ENCODE data around the gene PRKCE. TPM values are rescaled to one million over a fixed set of nuclear protein-coding genes. Genes with fewer than 3 reads are reported as not detected.

The PRKCE gene
- total RNA-seq, 1 donor: 12.5 TPM

DNA sequence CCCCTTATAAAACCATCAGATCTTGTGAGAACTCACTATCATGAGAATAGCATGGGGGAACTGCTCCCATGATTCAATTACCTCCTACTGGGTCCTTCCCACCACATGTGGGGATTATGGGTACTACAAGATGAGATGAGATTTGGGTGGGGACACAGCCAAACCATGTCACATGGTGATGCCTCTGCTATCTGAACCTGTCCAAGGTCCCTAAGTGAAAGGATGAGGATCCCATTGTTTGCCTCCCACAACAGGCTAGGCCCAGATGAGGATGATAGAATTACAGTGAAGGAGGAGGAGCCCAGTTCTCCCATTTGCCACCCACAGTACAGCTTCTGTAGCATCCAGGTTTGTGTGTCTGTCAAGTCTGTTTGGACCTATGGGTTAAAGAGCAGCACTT lies 65.4 kb downstream of the PRKCE start:
- no peak for DNase-seq (ENCODE audit: low read depth)
- no peak overlapping the region for H3K4me3 ChIP-seq (ENCODE audit: low read depth, low read length)
- TF ChIP-seq CTCF (IDR thresholded peaks at IDR 0.05; ENCODE audit: insufficient read depth, low read length): no peak

GRCh38 chr2:45720210-45720609 lies 68.7 kb downstream of the PRKCE start:
- TF ChIP-seq CTCF (IDR thresholded peaks at IDR 0.05; ENCODE audit: insufficient read depth, low read length): no peak
- no peak overlapping the region for H3K4me3 ChIP-seq (ENCODE audit: low read depth, low read length)
- no peak for DNase-seq (ENCODE audit: low read depth)

GRCh38 chr2:45721150-45721549 lies 69.7 kb downstream of the PRKCE start:
- H3K4me3 ChIP-seq (ENCODE audit: low read depth, low read length): no peak overlapping the region
- DNase-seq (ENCODE audit: low read depth): no peak
- no peak for TF ChIP-seq CTCF (IDR thresholded peaks at IDR 0.05; ENCODE audit: insufficient read depth, low read length)

- TF ChIP-seq CTCF (IDR thresholded peaks at IDR 0.05; ENCODE audit: insufficient read depth, low read length): no peak
- no peak for DNase-seq (ENCODE audit: low read depth)
- H3K4me3 ChIP-seq (ENCODE audit: low read depth, low read length): no peak overlapping the region
These were observed 71.0 kb downstream of the PRKCE start for GRCh38 chr2:45722477-45722876.

- no peak for DNase-seq (ENCODE audit: low read depth)
- no peak for TF ChIP-seq CTCF (IDR thresholded peaks at IDR 0.05; ENCODE audit: insufficient read depth, low read length)
- no peak overlapping the region for H3K4me3 ChIP-seq (ENCODE audit: low read depth, low read length)
These were observed 72.4 kb downstream of the PRKCE start for GRCh38 chr2:45723857-45724256.

GRCh38 chr2:45724335-45724734 lies 72.9 kb downstream of the PRKCE start:
- H3K4me3 ChIP-seq (ENCODE audit: low read depth, low read length): no peak overlapping the region
- no peak for TF ChIP-seq CTCF (IDR thresholded peaks at IDR 0.05; ENCODE audit: insufficient read depth, low read length)
- no peak for DNase-seq (ENCODE audit: low read depth)

GRCh38 chr2:45725731-45726130 lies 74.3 kb downstream of the PRKCE start:
- no peak for TF ChIP-seq CTCF (IDR thresholded peaks at IDR 0.05; ENCODE audit: insufficient read depth, low read length)
- H3K4me3 ChIP-seq (ENCODE audit: low read depth, low read length): no peak overlapping the region
- no peak for DNase-seq (ENCODE audit: low read depth)

Data from fibroblast of the aortic adventitia (primary cell).